ENCODE results near the gene NKX6-1. TPM values are rescaled to one million over a fixed set of nuclear protein-coding genes. Genes with fewer than 3 reads are reported as not detected.

Gene NKX6-1
- total and polyA plus RNA-seq, 2 donors (not counting 3 experiments of a cell fraction or from before 2014, with no cell fraction given), result not detected

- Histone ChIP-seq H3K36me3 (ENCODE audit: control insufficient read depth in 2 of 2, extremely low read depth in 1 of 2, insufficient read depth in 2 of 2, low read length in 2 of 2) (no peaks in the 10 kb centered on the region), H3K4me3 (replicated peaks in 1 of 3; ENCODE audit: insufficient read depth in 1 of 3, low read depth in 1 of 3, low read length in 3 of 3) (no peak overlapping the region), H3K9me3 (replicated peaks; ENCODE audit: control insufficient read depth, insufficient read depth, low read length) (no peaks in the 10 kb centered on the region), H2AFZ (ENCODE audit: low read depth, low read length) (no peak overlapping the region), H3K79me2 (ENCODE audit: control insufficient read depth, insufficient read depth, low read length) (no peaks in the 10 kb centered on the region), H3K27me3 (ENCODE audit: control insufficient read depth in 2 of 2, insufficient read depth in 2 of 2, low read length in 2 of 2) (peaks cover 58 to 96% of the 10 kb centered on the region in 2 experiments), H3K4me1 (ENCODE audit: control insufficient read depth, extremely low read depth, insufficient read depth, low read length) (no peaks in the 10 kb centered on the region), H3K27ac (ENCODE audit: insufficient read depth, low read depth, low read length) (no peak overlapping the region), H3K4me2 (ENCODE audit: insufficient read depth, low read length) (no peak overlapping the region), H3K9me1 (replicated peaks; ENCODE audit: control insufficient read depth, extremely low read depth, insufficient read depth, low read length) (no peaks in the 10 kb centered on the region), H3K9ac (replicated peaks; ENCODE audit: extremely low read depth, insufficient read depth, low read length) (no peak overlapping the region), H4K20me1 (replicated peaks; ENCODE audit: control insufficient read depth, extremely low read depth, insufficient read depth, low read length) (no peaks in the 10 kb centered on the region)
- no peak for FAIRE-seq
- dilution Hi-C loops (cut with MboI; ENCODE audit: extremely low pct_ligation_motif_present, low sequenced_read_pairs) (no loop called here), intact Hi-C loops (cut with micrococcal nuclease) (no loop called here)
- TF ChIP-seq MYC (IDR thresholded peaks at IDR 0.05; ENCODE audit: low read depth, low read length) (no peak), EZH2 (IDR thresholded peaks at IDR 0.05; ENCODE audit: borderline replicate concordance, low read depth, low read length, severe bottlenecking) (no peak), FOS (IDR thresholded peaks at IDR 0.05; ENCODE audit: borderline replicate concordance, insufficient read depth, low read length) (no peak)
- TF ChIP-seq, protein P1, sequence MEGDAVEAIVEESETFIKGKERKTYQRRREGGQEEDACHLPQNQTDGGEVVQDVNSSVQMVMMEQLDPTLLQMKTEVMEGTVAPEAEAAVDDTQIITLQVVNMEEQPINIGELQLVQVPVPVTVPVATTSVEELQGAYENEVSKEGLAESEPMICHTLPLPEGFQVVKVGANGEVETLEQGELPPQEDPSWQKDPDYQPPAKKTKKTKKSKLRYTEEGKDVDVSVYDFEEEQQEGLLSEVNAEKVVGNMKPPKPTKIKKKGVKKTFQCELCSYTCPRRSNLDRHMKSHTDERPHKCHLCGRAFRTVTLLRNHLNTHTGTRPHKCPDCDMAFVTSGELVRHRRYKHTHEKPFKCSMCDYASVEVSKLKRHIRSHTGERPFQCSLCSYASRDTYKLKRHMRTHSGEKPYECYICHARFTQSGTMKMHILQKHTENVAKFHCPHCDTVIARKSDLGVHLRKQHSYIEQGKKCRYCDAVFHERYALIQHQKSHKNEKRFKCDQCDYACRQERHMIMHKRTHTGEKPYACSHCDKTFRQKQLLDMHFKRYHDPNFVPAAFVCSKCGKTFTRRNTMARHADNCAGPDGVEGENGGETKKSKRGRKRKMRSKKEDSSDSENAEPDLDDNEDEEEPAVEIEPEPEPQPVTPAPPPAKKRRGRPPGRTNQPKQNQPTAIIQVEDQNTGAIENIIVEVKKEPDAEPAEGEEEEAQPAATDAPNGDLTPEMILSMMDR (IDR thresholded peaks at IDR 0.05; ENCODE audit: extremely low read depth in 1 of 2, insufficient read depth in 1 of 2, low read depth in 1 of 2, low read length in 2 of 2), result no peak
- no TSS peak for BruUV-seq (replicated peaks)
- POLR2A ChIA-PET, result no interaction called here
- CTCF ChIA-PET, result interaction anchor here (1.1 to 1.6 kb wide), 3 partner anchors 15 to 32 kb away, joined by 4 to 5 read pairs (median 4); no protein-coding TSS in a partner anchor
- DNase-seq (ENCODE audit: low read depth, low spot score), result no peak
Measured at GRCh38 chr4:84483688-84484087, 15.4 kb downstream of the NKX6-1 start.

Measured in endothelial cell of umbilical vein (primary cell).